Naive thymus-derived CD4-positive, alpha-beta T cell (primary cell): ENCODE measurements around the gene BBS9. TPM values are rescaled to one million over a fixed set of nuclear protein-coding genes. Genes with fewer than 3 reads are reported as not detected.

Source experiments
- ATAC-seq: fragments of 150-1000 bp; cut with Tn5 transposase; 2 replicates; pipeline ENCODE4 v1.10.0; 2021; ENCODE audit warnings: mild to moderate bottlenecking, moderate library complexity
- CTCF ChIA-PET: fragments of 350-600 bp; sonication (Branson Sonifier 250); formaldehyde crosslinking; loops from one replicate; lab custom pipeline; 2021; ENCODE audit warnings: antibody characterized with exemption; lab: Charles Lee
- POLR2A ChIA-PET: fragments of 350-600 bp; sonication (Branson Sonifier 250); formaldehyde crosslinking; loops from one replicate; lab custom pipeline; 2021; ENCODE audit warnings: antibody characterized with exemption, inconsistent platforms; lab: Charles Lee
- DNase-seq, 9 donors: peaks; one replicate each; pipeline versions ENCODE4 v3.0.0 to v3.0.0-alpha.2; 2020 to 2022; ENCODE audit warnings: mixed read lengths in 1 of 9
- H3K27ac ChIP-seq: one replicate; pipeline ENCODE4 v1.7.0; 2013; ENCODE audit warnings: mild to moderate bottlenecking, low read depth, low read length, moderate library complexity
- H3K27me3 ChIP-seq, 2 donors: one replicate each; pipeline ENCODE4 v1.7.0; 2013; ENCODE audit warnings: low read length in 2 of 2, mild to moderate bottlenecking in 2 of 2, moderate library complexity in 2 of 2; ENCODE audit not compliant: control insufficient read depth in 2 of 2, insufficient read depth in 2 of 2
- H3K36me3 ChIP-seq, 3 experiments: 1 replicate in 2 of 3; 2 replicates in 1 of 3; pipeline ENCODE4 v1.7.0; 2013; ENCODE audit warnings: low read length in 3 of 3, mild to moderate bottlenecking in 3 of 3, moderate library complexity in 1 of 3; ENCODE audit not compliant: insufficient read depth in 3 of 3, control insufficient read depth in 2 of 3
- H3K4me1 ChIP-seq, 2 donors: one replicate each; pipeline ENCODE4 v1.7.0; 2013; ENCODE audit warnings: low read length in 2 of 2, mild to moderate bottlenecking in 2 of 2, moderate library complexity in 1 of 2; ENCODE audit not compliant: control insufficient read depth in 2 of 2, insufficient read depth in 2 of 2
- H3K4me3 ChIP-seq: 2 replicates; pipeline ENCODE4 v1.7.0; 2013; ENCODE audit warnings: mild to moderate bottlenecking, low read length
- H3K9me3 ChIP-seq, 3 experiments: 1 replicate in 2 of 3; 2 replicates in 1 of 3; pipeline ENCODE4 v1.7.0; 2013; ENCODE audit warnings: low read length in 3 of 3; ENCODE audit not compliant: control insufficient read depth in 2 of 3
- H3K27ac Mint-ChIP-seq, 9 donors: one replicate each; pipeline ENCODE4 v1.8.0; 2020 to 2022; ENCODE audit warnings: mixed read lengths in 9 of 9, mild to moderate bottlenecking in 8 of 9, moderate library complexity in 5 of 9, inconsistent platforms in 2 of 9
- H3K27me3 Mint-ChIP-seq, 5 donors: one replicate each; pipeline ENCODE4 v1.8.0; 2021 to 2022; ENCODE audit warnings: mixed read lengths in 5 of 5, mild to moderate bottlenecking in 1 of 5
- H3K36me3 Mint-ChIP-seq, 5 donors: one replicate each; pipeline ENCODE4 v1.8.0; 2020 to 2022; ENCODE audit warnings: mixed read lengths in 5 of 5, mild to moderate bottlenecking in 3 of 5, inconsistent platforms in 1 of 5
- H3K4me1 Mint-ChIP-seq, 7 donors: one replicate each; pipeline ENCODE4 v1.8.0; 2020 to 2022; ENCODE audit warnings: mixed read lengths in 7 of 7, mild to moderate bottlenecking in 3 of 7, inconsistent platforms in 1 of 7
- H3K4me3 Mint-ChIP-seq, 10 donors: one replicate each; pipeline ENCODE4 v1.8.0; 2020 to 2022; ENCODE audit warnings: mild to moderate bottlenecking in 10 of 10, mixed read lengths in 10 of 10, moderate library complexity in 6 of 10, inconsistent platforms in 2 of 10
- H3K9me3 Mint-ChIP-seq, 11 donors: one replicate each; pipeline ENCODE4 v1.8.0; 2020 to 2022; ENCODE audit warnings: mixed read lengths in 11 of 11, mild to moderate bottlenecking in 4 of 11, inconsistent platforms in 1 of 11, moderate library complexity in 1 of 11
- intact Hi-C, 2 donors: fragments of 100-400 bp; cut with micrococcal nuclease; formaldehyde crosslinking; loops; one replicate each; pipeline ENCODE4 v1.15.1; 2023
- polyA plus RNA-seq, 2 donors: library from polyadenylated mRNA; unstranded; fragments of 300-500 nt; fragmentation: Illumina TruSeq; gene quantifications; one replicate each; pipeline ENCODE4 v1.2.3, GENCODE V29; 2021
- total RNA-seq, 6 experiments: library from RNA in 5 of 6; stranded (reverse) in 5 of 6; gene quantifications; 1 replicate in 5 of 6; 2 replicates in 1 of 6; pipeline ENCODE4 v1.2.3 and lab custom pipeline; 2021 to 2026

BBS9 gene
- total and polyA plus RNA-seq, 7 experiments from 2014 or later: 11.1 to 31.0 (median 23.2) TPM

- ATAC-seq: no peak
- CTCF ChIA-PET: no interaction called here
- Histone ChIP-seq H3K4me3 (no peak overlapping the region), H3K27me3 (no peaks in the 10 kb centered on the region), H3K9me3 (no peaks in the 10 kb centered on the region), H3K27ac (no peak overlapping the region), H3K36me3 (peaks cover 0 to 9% (median 5%) of the 10 kb centered on the region in 3 experiments), H3K4me1 (no peaks in the 10 kb centered on the region)
- intact Hi-C loops: no loop called here
- peaks cover 0 to 2% (median 0%) of the 10 kb centered on the region in 7 donors for H3K4me1 Mint-ChIP-seq
- no peak overlapping the region for H3K27ac Mint-ChIP-seq
- H3K4me3 Mint-ChIP-seq: no peak overlapping the region
- POLR2A ChIA-PET: no interaction called here
- peaks cover 0 to 3% (median 0%) of the 10 kb centered on the region in 11 donors for H3K9me3 Mint-ChIP-seq
- no peak for DNase-seq
- peaks cover 0 to 65% (median 39%) of the 10 kb centered on the region in 5 donors for H3K36me3 Mint-ChIP-seq
- H3K27me3 Mint-ChIP-seq: no peaks in the 10 kb centered on the region
These were observed 27.1 kb downstream of the BBS9 start for GRCh38 chr7:33156441-33156840.

DNA sequence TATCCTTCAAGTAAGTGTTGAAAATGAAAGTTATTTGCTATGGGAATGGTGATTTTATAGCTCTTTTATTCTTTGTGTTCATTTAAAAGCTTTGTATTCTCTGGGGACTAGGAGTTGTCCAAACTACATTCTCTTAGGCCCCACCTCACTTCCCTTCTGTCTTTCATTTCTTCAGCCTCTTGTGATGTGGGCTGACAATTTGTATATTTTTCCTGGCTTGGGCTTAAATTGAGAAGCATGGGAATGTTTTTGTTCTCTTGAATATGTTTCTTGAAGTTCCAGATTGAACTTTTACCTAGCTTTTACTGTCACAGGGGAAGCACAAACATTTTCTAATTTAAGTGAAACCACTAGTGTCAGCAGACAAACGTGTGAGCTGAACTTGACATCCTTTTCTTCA is 27.9 kb downstream of the BBS9 start:
- Histone ChIP-seq H3K27me3 (no peaks in the 10 kb centered on the region), H3K4me1 (no peaks in the 10 kb centered on the region), H3K36me3 (peaks cover 0 to 9% (median 2%) of the 10 kb centered on the region in 3 experiments), H3K27ac (no peak overlapping the region), H3K9me3 (no peaks in the 10 kb centered on the region), H3K4me3 (no peak overlapping the region)
- Mint-ChIP-seq H3K9me3 (peaks cover 0 to 5% (median 0%) of the 10 kb centered on the region in 11 donors), H3K36me3 (peaks cover 0 to 74% (median 46%) of the 10 kb centered on the region in 5 donors), H3K4me3 (no peak overlapping the region), H3K27me3 (no peaks in the 10 kb centered on the region), H3K4me1 (no peaks in the 10 kb centered on the region), H3K27ac (no peak overlapping the region)
- ChIA-PET POLR2A (no interaction called here), CTCF (no interaction called here)
- intact Hi-C loops: no loop called here
- ATAC-seq: no peak
- no peak for DNase-seq

- Histone ChIP-seq H3K9me3 (no peaks in the 10 kb centered on the region), H3K36me3 (peaks cover 0 to 9% (median 0%) of the 10 kb centered on the region in 3 experiments), H3K27me3 (no peaks in the 10 kb centered on the region), H3K4me1 (no peaks in the 10 kb centered on the region), H3K27ac (no peak overlapping the region), H3K4me3 (no peak overlapping the region)
- H3K27ac Mint-ChIP-seq: no peak overlapping the region
- intact Hi-C loops: no loop called here
- DNase-seq (no peak), ATAC-seq (no peak)
- CTCF ChIA-PET: no interaction called here
- no peaks in the 10 kb centered on the region for H3K4me1 Mint-ChIP-seq
- peaks cover 0 to 5% (median 0%) of the 10 kb centered on the region in 11 donors for H3K9me3 Mint-ChIP-seq
- no peaks in the 10 kb centered on the region for H3K27me3 Mint-ChIP-seq
- no peak overlapping the region for H3K4me3 Mint-ChIP-seq
- peaks cover 0 to 79% (median 51%) of the 10 kb centered on the region in 5 donors for H3K36me3 Mint-ChIP-seq
- POLR2A ChIA-PET: no interaction called here
These were observed 28.4 kb downstream of the BBS9 start for GRCh38 chr7:33157781-33158180.

DNA sequence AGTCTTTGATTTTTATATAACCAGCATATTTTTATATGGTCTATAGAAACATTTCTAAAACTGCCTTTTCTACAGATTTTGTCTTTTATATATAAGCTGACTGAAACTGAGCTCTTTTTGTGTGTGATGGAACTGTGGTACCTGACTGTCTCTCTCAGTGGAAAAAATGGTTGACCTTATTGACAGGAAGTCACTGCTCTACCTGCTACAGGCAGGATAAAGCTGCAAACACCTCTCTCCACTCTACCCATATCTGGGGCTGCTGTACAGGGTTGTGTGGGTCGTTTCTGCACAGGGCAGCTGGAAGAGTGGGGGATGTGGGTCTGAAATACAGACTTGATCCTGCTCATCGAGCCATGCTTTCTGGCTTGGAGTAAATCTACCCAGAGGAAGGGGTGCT is 48.5 kb downstream of the BBS9 start:
- Histone ChIP-seq H3K27me3 (no peaks in the 10 kb centered on the region), H3K36me3 (peaks cover 0 to 18% (median 0%) of the 10 kb centered on the region in 3 experiments), H3K4me1 (no peaks in the 10 kb centered on the region), H3K4me3 (no peak overlapping the region), H3K27ac (no peak overlapping the region), H3K9me3 (no peaks in the 10 kb centered on the region)
- Mint-ChIP-seq H3K36me3 (peaks cover 4 to 38% (median 28%) of the 10 kb centered on the region in 5 donors), H3K27ac (no peak overlapping the region), H3K9me3 (peaks cover 0 to 13% (median 5%) of the 10 kb centered on the region in 11 donors), H3K4me1 (no peaks in the 10 kb centered on the region), H3K27me3 (no peaks in the 10 kb centered on the region), H3K4me3 (no peak overlapping the region)
- DNase-seq (no peak), ATAC-seq (no peak)
- intact Hi-C loops: no loop called here
- CTCF ChIA-PET: no interaction called here
- POLR2A ChIA-PET: no interaction called here

DNA sequence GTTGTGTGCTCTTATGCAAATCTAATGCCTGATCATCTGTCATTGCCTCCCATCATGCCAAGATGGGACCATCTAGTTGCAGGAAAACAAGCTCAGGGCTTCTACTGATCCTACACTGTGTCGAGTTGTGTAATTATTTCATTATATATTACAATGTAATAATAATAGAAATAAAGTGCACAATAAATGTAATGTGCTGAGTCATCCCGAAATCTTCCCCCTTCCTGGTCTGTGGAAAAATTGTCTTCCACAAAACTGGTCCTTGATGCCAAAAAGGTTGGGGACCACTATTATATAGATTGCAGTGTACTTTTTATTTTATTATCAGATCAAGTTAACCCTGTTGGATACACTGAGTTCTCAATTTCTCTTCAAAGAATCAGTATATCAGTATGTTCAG is 50.2 kb downstream of the BBS9 start:
- H3K4me3 ChIP-seq: no peak overlapping the region
- Mint-ChIP-seq H3K4me3 (no peak overlapping the region), H3K27ac (no peak overlapping the region), H3K27me3 (no peaks in the 10 kb centered on the region), H3K9me3 (peaks cover 0 to 6% (median 0%) of the 10 kb centered on the region in 11 donors), H3K4me1 (no peaks in the 10 kb centered on the region), H3K36me3 (peaks cover 4 to 37% (median 18%) of the 10 kb centered on the region in 5 donors)
- no peaks in the 10 kb centered on the region for H3K9me3 ChIP-seq
- ChIA-PET POLR2A (no interaction called here), CTCF (no interaction called here)
- H3K36me3 ChIP-seq: peaks cover 0 to 18% (median 0%) of the 10 kb centered on the region in 3 experiments
- intact Hi-C loops: no loop called here
- no peaks in the 10 kb centered on the region for H3K4me1 ChIP-seq
- ATAC-seq (no peak), DNase-seq (no peak)
- H3K27ac ChIP-seq: no peak overlapping the region
- no peaks in the 10 kb centered on the region for H3K27me3 ChIP-seq

- Histone ChIP-seq H3K36me3 (peaks cover 0 to 12% (median 0%) of the 10 kb centered on the region in 3 experiments), H3K9me3 (no peaks in the 10 kb centered on the region), H3K4me1 (no peaks in the 10 kb centered on the region), H3K27ac (no peak overlapping the region), H3K27me3 (no peaks in the 10 kb centered on the region), H3K4me3 (no peak overlapping the region)
- peaks cover 0 to 5% (median 0%) of the 10 kb centered on the region in 11 donors for H3K9me3 Mint-ChIP-seq
- intact Hi-C loops: no loop called here
- H3K4me1 Mint-ChIP-seq: peaks cover 0 to 3% (median 0%) of the 10 kb centered on the region in 7 donors
- no peak overlapping the region for H3K27ac Mint-ChIP-seq
- DNase-seq (no peak), ATAC-seq (no peak)
- POLR2A ChIA-PET: interaction anchor here (0.6 to 0.7 kb wide), 2 partner anchors 42 to 86 kb away, joined by 3 to 4 read pairs; no protein-coding TSS in a partner anchor
- no peaks in the 10 kb centered on the region for H3K27me3 Mint-ChIP-seq
- no peak overlapping the region for H3K4me3 Mint-ChIP-seq
- CTCF ChIA-PET: interaction anchor here (0.7 to 1.6 kb wide), 4 partner anchors 15 to 711 kb away, joined by 3 to 5 read pairs (median 4); no protein-coding TSS in a partner anchor
- peaks cover 4 to 27% (median 18%) of the 10 kb centered on the region in 5 donors for H3K36me3 Mint-ChIP-seq
These were observed 54.1 kb downstream of the BBS9 start for GRCh38 chr7:33183504-33183903.

- no peak overlapping the region for H3K27ac Mint-ChIP-seq
- Histone ChIP-seq H3K36me3 (peaks cover 0 to 3% (median 0%) of the 10 kb centered on the region in 3 experiments), H3K27me3 (no peaks in the 10 kb centered on the region), H3K4me3 (no peak overlapping the region), H3K9me3 (no peaks in the 10 kb centered on the region), H3K4me1 (no peaks in the 10 kb centered on the region), H3K27ac (no peak overlapping the region)
- H3K4me3 Mint-ChIP-seq: no peak overlapping the region
- H3K4me1 Mint-ChIP-seq: peaks cover 0 to 5% (median 0%) of the 10 kb centered on the region in 7 donors
- DNase-seq (no peak), ATAC-seq (no peak)
- no peaks in the 10 kb centered on the region for H3K27me3 Mint-ChIP-seq
- intact Hi-C loops: loop anchor here (1.0 kb wide), 2 partner anchors 710 to 748 kb away; no protein-coding TSS in a partner anchor
- peaks cover 4 to 19% (median 9%) of the 10 kb centered on the region in 5 donors for H3K36me3 Mint-ChIP-seq
- POLR2A ChIA-PET: no interaction called here
- peaks cover 0 to 4% (median 0%) of the 10 kb centered on the region in 11 donors for H3K9me3 Mint-ChIP-seq
- CTCF ChIA-PET: interaction anchor here (1.5 kb wide), 1 partner anchor 748 kb away, joined by 9 read pairs; no protein-coding TSS in a partner anchor
These were observed 55.5 kb downstream of the BBS9 start for GRCh38 chr7:33184828-33185227.
